GM21723 (cell line): ENCODE measurements around the gene IRF2BPL.
A peak's percentile ranks its signal among the peaks of the same experiment; 100 is the strongest.

Experiments used
- ATAC-seq: cut with Tn5 transposase; IDR thresholded peaks from one replicate; pipeline ENCODE4 v1.9.1; 2021; ENCODE audit warnings: mild to moderate bottlenecking, moderate library complexity; ENCODE audit not compliant: unreplicated experiment

Gene IRF2BPL

GRCh38 chr14:77028384-77029231 lies at the start of gene IRF2BPL:
Gene IRF2BPL, minus strand, starts transcription at chr14:77028708. Its CDS starts 916 bp downstream, at chr14:77027792.
- peak; percentile 72 for ATAC-seq

- no peak for ATAC-seq
These were observed 48.5 kb upstream of the IRF2BPL start for GRCh38 chr14:77077040-77077439.

GRCh38 chr14:77076113-77076631 lies 47.7 kb upstream of the IRF2BPL start:
- ATAC-seq = no peak

GRCh38 chr14:77074969-77075368 lies 46.5 kb upstream of the IRF2BPL start:
- no peak for ATAC-seq

- no peak for ATAC-seq
These were observed 43.5 kb upstream of the IRF2BPL start for GRCh38 chr14:77071938-77072388.

GRCh38 chr14:77069551-77069950 lies 41.0 kb upstream of the IRF2BPL start:
- ATAC-seq = no peak

- no peak for ATAC-seq
These were observed 40.2 kb upstream of the IRF2BPL start for GRCh38 chr14:77068517-77069200.

GRCh38 chr14:77067632-77068516 lies 39.4 kb upstream of the IRF2BPL start:
- no peak for ATAC-seq

GRCh38 chr14:77066578-77067172 lies 38.2 kb upstream of the IRF2BPL start:
- ATAC-seq = no peak

GRCh38 chr14:77065851-77066577 lies 37.5 kb upstream of the IRF2BPL start:
- ATAC-seq = no peak

- ATAC-seq = no peak
These were observed 36.1 kb upstream of the IRF2BPL start for GRCh38 chr14:77064521-77065178.

- ATAC-seq = no peak
These were observed 35.2 kb upstream of the IRF2BPL start for GRCh38 chr14:77063571-77064171.

- ATAC-seq = no peak
These were observed 33.8 kb upstream of the IRF2BPL start for GRCh38 chr14:77062261-77062660.

GRCh38 chr14:77061630-77062257 lies 33.2 kb upstream of the IRF2BPL start:
- no peak for ATAC-seq

GRCh38 chr14:77059276-77059915 lies 30.9 kb upstream of the IRF2BPL start:
- no peak for ATAC-seq

- no peak for ATAC-seq
These were observed 30.3 kb upstream of the IRF2BPL start for GRCh38 chr14:77058785-77059184.

GRCh38 chr14:77058117-77058516 lies 29.6 kb upstream of the IRF2BPL start:
- no peak for ATAC-seq

GRCh38 chr14:77055981-77056380 lies 27.5 kb upstream of the IRF2BPL start:
- ATAC-seq = no peak
